Endodermal cell (in vitro differentiated cells): ENCODE measurements around the gene TRAF3IP1. TPM values are rescaled to one million over a fixed set of nuclear protein-coding genes. Genes with fewer than 3 reads are reported as not detected.

Source experiments
- DNase-seq: peaks from one replicate; pipeline ENCODE4 v3.0.0-alpha.2; 2017
- H3K27ac ChIP-seq: 2 replicates; pipeline ENCODE4 v1.5.1; 2013; ENCODE audit warnings: mild to moderate bottlenecking, low read depth, low read length, moderate library complexity
- H3K27me3 ChIP-seq: 2 replicates; pipeline ENCODE4 v1.6.1; 2013; ENCODE audit warnings: mild to moderate bottlenecking, low read length, moderate library complexity; ENCODE audit not compliant: insufficient read depth, control insufficient read depth, poor library complexity, severe bottlenecking
- H3K36me3 ChIP-seq: 2 replicates; pipeline ENCODE4 v1.7.0; 2013; ENCODE audit warnings: mild to moderate bottlenecking, low read length, moderate library complexity; ENCODE audit not compliant: control insufficient read depth, insufficient read depth
- H3K4me1 ChIP-seq: one replicate; pipeline ENCODE4 v1.7.0; 2013; ENCODE audit warnings: low read length; ENCODE audit not compliant: control insufficient read depth, insufficient read depth
- H3K4me3 ChIP-seq: 2 replicates; pipeline ENCODE4 v1.5.1; 2013; ENCODE audit warnings: mild to moderate bottlenecking, low read length, moderate library complexity
- H3K9ac ChIP-seq: 2 replicates; pipeline ENCODE4 v1.6.1; 2013; ENCODE audit warnings: mild to moderate bottlenecking, low read length, moderate library complexity; ENCODE audit not compliant: poor library complexity, severe bottlenecking; ENCODE audit errors: extremely low read depth
- H3K9me3 ChIP-seq: 2 replicates; pipeline ENCODE4 v1.6.1; 2013; ENCODE audit warnings: mild to moderate bottlenecking, low read length, moderate library complexity; ENCODE audit not compliant: control insufficient read depth
- H3K27ac Mint-ChIP-seq: 2 replicates; pipeline ENCODE4 v1.8.0; 2020; ENCODE audit warnings: mixed read lengths
- H3K27me3 Mint-ChIP-seq: 2 replicates; pipeline ENCODE4 v1.8.0; 2021; ENCODE audit warnings: mild to moderate bottlenecking, mixed read lengths; ENCODE audit not compliant: insufficient read depth
- H3K36me3 Mint-ChIP-seq: 2 replicates; pipeline ENCODE4 v1.8.0; 2020; ENCODE audit warnings: low read depth, mixed read lengths
- H3K4me1 Mint-ChIP-seq: 2 replicates; pipeline ENCODE4 v1.8.0; 2020; ENCODE audit warnings: mixed read lengths
- H3K4me3 Mint-ChIP-seq: 2 replicates; pipeline ENCODE4 v1.8.0; 2020; ENCODE audit warnings: mild to moderate bottlenecking, moderate library complexity, mixed read lengths
- H3K9me3 Mint-ChIP-seq: 2 replicates; pipeline ENCODE4 v1.8.0; 2020; ENCODE audit warnings: mild to moderate bottlenecking, mixed read lengths
- WGBS, 2 experiments: methylation state at CpG; one replicate each; pipeline versions ENCODE4 v1.1.5 to v1.1.7; 2013; ENCODE audit warnings: missing lambda C conversion rate in 2 of 2, mixed read lengths in 1 of 2; ENCODE audit not compliant: insufficient coverage in 1 of 2, insufficient read length in 1 of 2; 5-methylcytosine and 5-hydroxymethylcytosine counted together
- total RNA-seq, 2 donors: library from RNA; stranded (reverse); fragmentation: NEBNext Ultra II Directional in 1 of 2; extraction: Animal tissue kit (Norgen Biotek cat#: 25700) in 1 of 2; gene quantifications; 2 replicates in 1 of 2; 3 replicates in 1 of 2; pipeline ENCODE4 v1.2.1, GENCODE V29; 2021
- TF ChIP-seq, protein P1 (sequence below): fragments of 200-600 bp; sonication (generic); conservative IDR thresholded peaks from 2 replicates; pipeline ENCODE4 v1.5.0; 2021; ENCODE audit warnings: antibody characterized with exemption, mild to moderate bottlenecking

Gene TRAF3IP1
- total RNA-seq, 2 donors from 2014 or later = 21.9 to 28.3 TPM

DNA sequence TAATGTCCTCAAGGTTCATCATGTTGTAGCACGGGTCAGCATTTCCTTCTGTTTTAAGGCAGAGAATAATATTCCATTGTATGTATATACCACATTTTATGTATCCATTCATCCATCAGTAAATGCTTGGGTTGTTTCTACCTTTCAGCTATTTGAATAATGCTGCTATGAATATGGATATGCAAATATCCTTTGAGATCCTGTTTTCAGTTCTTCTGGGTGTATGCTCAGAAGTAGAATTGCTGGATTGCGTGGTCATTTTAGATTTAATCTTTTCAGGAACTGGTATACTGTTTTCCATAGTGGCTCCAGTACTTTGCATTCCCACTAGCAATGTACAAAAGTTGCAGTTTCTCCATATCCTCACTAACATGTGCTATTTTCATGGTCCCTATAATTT lies 93.0 kb downstream of the TRAF3IP1 start:
- H3K27me3 Mint-ChIP-seq = no peaks in the 10 kb centered on the region
- H3K9me3 Mint-ChIP-seq = peaks cover 15% of the 10 kb centered on the region
- no peak overlapping the region for H3K4me3 ChIP-seq
- peaks cover 10% of the 10 kb centered on the region for H3K36me3 ChIP-seq
- DNase-seq = no peak
- H3K4me3 Mint-ChIP-seq = no peak overlapping the region
- H3K9ac ChIP-seq = no peak overlapping the region
- H3K27me3 ChIP-seq = no peaks in the 10 kb centered on the region
- H3K27ac Mint-ChIP-seq = no peak overlapping the region
- peaks cover 6% of the 10 kb centered on the region for H3K36me3 Mint-ChIP-seq
- H3K9me3 ChIP-seq = peaks cover 11% of the 10 kb centered on the region
- H3K27ac ChIP-seq = no peak overlapping the region
- TF ChIP-seq, protein P1, sequence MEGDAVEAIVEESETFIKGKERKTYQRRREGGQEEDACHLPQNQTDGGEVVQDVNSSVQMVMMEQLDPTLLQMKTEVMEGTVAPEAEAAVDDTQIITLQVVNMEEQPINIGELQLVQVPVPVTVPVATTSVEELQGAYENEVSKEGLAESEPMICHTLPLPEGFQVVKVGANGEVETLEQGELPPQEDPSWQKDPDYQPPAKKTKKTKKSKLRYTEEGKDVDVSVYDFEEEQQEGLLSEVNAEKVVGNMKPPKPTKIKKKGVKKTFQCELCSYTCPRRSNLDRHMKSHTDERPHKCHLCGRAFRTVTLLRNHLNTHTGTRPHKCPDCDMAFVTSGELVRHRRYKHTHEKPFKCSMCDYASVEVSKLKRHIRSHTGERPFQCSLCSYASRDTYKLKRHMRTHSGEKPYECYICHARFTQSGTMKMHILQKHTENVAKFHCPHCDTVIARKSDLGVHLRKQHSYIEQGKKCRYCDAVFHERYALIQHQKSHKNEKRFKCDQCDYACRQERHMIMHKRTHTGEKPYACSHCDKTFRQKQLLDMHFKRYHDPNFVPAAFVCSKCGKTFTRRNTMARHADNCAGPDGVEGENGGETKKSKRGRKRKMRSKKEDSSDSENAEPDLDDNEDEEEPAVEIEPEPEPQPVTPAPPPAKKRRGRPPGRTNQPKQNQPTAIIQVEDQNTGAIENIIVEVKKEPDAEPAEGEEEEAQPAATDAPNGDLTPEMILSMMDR = no peak
- H3K4me1 Mint-ChIP-seq = no peaks in the 10 kb centered on the region
- 80 to 89% methylated on average over 1 to 2 of the region's 2 CpGs for WGBS, 2 experiments
- H3K4me1 ChIP-seq = no peaks in the 10 kb centered on the region

DNA sequence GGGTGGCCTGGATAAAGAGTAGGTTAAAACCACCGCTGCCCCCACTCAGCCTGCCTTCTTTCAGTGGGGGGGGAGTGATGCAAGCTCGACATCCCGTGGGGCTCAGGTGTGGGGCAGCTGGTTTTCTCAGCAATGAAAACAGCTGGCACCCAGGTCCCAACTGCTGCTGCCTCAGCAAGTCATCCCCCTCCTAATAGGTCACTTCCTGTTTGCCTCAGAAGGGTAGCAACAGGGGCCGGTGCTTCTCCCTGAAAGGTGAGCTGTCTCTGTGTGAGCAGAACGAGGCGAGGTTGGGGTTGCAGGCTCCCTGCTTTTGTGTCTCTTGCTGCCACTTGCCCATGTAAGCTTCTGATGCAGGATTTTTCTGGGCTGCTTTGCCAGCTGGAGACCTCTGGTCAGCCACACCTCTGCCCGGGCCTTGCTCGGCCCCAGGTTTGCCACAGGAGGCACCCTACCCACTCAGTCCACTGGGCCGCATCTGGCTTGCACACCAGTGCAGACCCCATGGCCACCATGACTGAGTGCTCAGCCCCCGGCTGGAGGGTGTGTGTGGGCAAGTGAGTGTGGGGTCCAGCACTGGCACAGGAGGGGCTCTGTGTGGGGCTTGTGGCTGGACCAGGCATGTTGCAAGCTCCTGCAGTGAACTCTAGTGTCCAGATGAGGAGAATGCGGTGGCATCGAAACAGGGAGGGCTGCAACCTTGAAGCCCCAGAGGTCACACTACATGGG lies 94.9 kb downstream of the TRAF3IP1 start:
- TF ChIP-seq, protein P1 = peak; percentile 26
- Mint-ChIP-seq H3K4me1 (peaks cover 3% of the 10 kb centered on the region), H3K27me3 (no peaks in the 10 kb centered on the region), H3K9me3 (peaks cover 15% of the 10 kb centered on the region), H3K27ac (no peak overlapping the region), H3K36me3 (peaks cover 6% of the 10 kb centered on the region), H3K4me3 (no peak overlapping the region)
- no peaks in the 10 kb centered on the region for H3K4me1 ChIP-seq
- no peaks in the 10 kb centered on the region for H3K27me3 ChIP-seq
- no peak overlapping the region for H3K4me3 ChIP-seq
- no peak overlapping the region for H3K27ac ChIP-seq
- H3K36me3 ChIP-seq = peaks cover 10% of the 10 kb centered on the region
- H3K9me3 ChIP-seq = peaks cover 11% of the 10 kb centered on the region
- WGBS, 2 experiments = 88 to 94% methylated on average over 8 to 12 of the region's 12 CpGs
- H3K9ac ChIP-seq = no peak overlapping the region
- peak; percentile 87 for DNase-seq

DNA sequence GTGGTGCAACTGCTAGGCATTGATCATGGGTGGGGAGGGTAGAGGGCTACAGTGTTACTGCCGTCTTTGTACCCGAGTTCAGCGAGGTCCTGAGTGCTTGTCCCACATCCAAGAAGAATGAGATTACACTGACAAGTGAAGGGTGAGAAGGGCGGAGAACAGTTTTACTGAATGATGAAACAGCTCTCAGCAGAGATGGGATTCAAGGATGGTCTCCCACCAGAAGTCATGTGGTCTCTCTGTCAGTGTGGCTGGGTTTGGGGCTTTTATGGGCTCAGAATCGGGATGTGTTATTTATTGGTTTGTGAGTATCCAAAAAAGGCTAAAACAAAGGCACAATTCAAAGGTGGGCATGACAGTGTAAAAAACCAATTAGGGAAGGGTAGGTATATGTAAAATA lies 95.6 kb downstream of the TRAF3IP1 start:
- H3K4me3 ChIP-seq = no peak overlapping the region
- DNase-seq = no peak
- no peaks in the 10 kb centered on the region for H3K27me3 ChIP-seq
- Mint-ChIP-seq H3K36me3 (peaks cover 4% of the 10 kb centered on the region), H3K27me3 (no peaks in the 10 kb centered on the region), H3K4me1 (peaks cover 9% of the 10 kb centered on the region), H3K9me3 (peaks cover 15% of the 10 kb centered on the region), H3K27ac (no peak overlapping the region), H3K4me3 (no peak overlapping the region)
- WGBS, 2 experiments = 94 to 95% methylated on average over 4 to 5 of the region's 5 CpGs
- H3K27ac ChIP-seq = no peak overlapping the region
- TF ChIP-seq, protein P1 = no peak
- peaks cover 11% of the 10 kb centered on the region for H3K9me3 ChIP-seq
- peaks cover 10% of the 10 kb centered on the region for H3K36me3 ChIP-seq
- H3K9ac ChIP-seq = no peak overlapping the region
- no peaks in the 10 kb centered on the region for H3K4me1 ChIP-seq
